HepG2 (cell line): Measurements from ENCODE around the gene GRIK5. TPM values are rescaled to one million over a fixed set of nuclear protein-coding genes. Genes with fewer than 3 reads are reported as not detected.

Source experiments
- ATAC-seq: fragments of 200-7000 bp; cut with Tn5 transposase; 3 replicates; pipeline ENCODE4 v1.9.1; 2020; ENCODE audit warnings: mild to moderate bottlenecking, moderate library complexity
- BruUV-seq: library from RNA; stranded (reverse); fragments of 400-500 nt; replicated peaks from 2 replicates; lab custom pipeline; 2021; lab: Mats Ljungman, UMichigan
- CTCF ChIA-PET: fragments of 300-600 bp; formaldehyde crosslinking; extraction: SDS; loops from one replicate; lab custom pipeline; 2021; ENCODE audit warnings: low total read pairs, inconsistent platforms, low intra/inter-chr PET ratio; lab: Yijun Ruan, JAX
- POLR2A ChIA-PET: fragments of 350-600 bp; sonication (Branson Sonifier 250); formaldehyde crosslinking; loops from one replicate; lab custom pipeline; 2020; ENCODE audit warnings: antibody characterized with exemption, inconsistent platforms; lab: Yijun Ruan, JAX
- DNase-seq: peaks from one replicate; pipeline ENCODE4 v3.0.0-alpha.2; 2015; ENCODE audit warnings: low spot score
- FAIRE-seq: peaks from 3 replicates; lab custom pipeline; 2011; peaks lifted over from hg19 to GRCh38; lab: Jason Lieb, UNC
- H2AFZ ChIP-seq: one replicate; pipeline ENCODE4 v1.6.1; 2011; ENCODE audit warnings: low read length, inconsistent platforms
- H3K27ac ChIP-seq: fragments of 300-600 bp; 3 replicates; pipeline ENCODE4 v1.8.0; 2011; ENCODE audit warnings: mixed run types, mild to moderate bottlenecking, mixed read lengths, low read length, inconsistent platforms; ENCODE audit not compliant: insufficient read depth; ENCODE audit errors: extremely low read length
- H3K27me3 ChIP-seq, 2 experiments: fragments of 200-600 bp in 1 of 2; 2 replicates in 1 of 2; 3 replicates in 1 of 2; pipeline versions ENCODE4 v1.6.0 to v1.8.0; 2011; ENCODE audit warnings: low read length in 2 of 2, mild to moderate bottlenecking in 2 of 2, moderate library complexity in 2 of 2, inconsistent platforms in 1 of 2; ENCODE audit not compliant: insufficient read depth in 2 of 2, control insufficient read depth in 1 of 2
- H3K36me3 ChIP-seq, 2 experiments: fragments of 200-600 bp in 1 of 2; replicated peaks in 1 of 2; 2 replicates in 1 of 2; 3 replicates in 1 of 2; pipeline versions ENCODE4 v1.5.1 to v1.8.0; 2011; ENCODE audit warnings: low read length in 2 of 2, inconsistent platforms in 1 of 2; ENCODE audit not compliant: insufficient read depth in 2 of 2, control insufficient read depth in 1 of 2
- H3K4me1 ChIP-seq: 2 replicates; pipeline ENCODE4 v1.5.1; 2012; ENCODE audit warnings: low read length, inconsistent platforms; ENCODE audit not compliant: insufficient read depth
- H3K4me2 ChIP-seq: 2 replicates; pipeline ENCODE4 v1.6.0; 2011; ENCODE audit warnings: low read depth, low read length, inconsistent platforms
- H3K4me3 ChIP-seq, 3 experiments: fragments of 200-600 bp in 1 of 3; sonication (generic), shearing (Covaris generic) in 1 of 3; replicated peaks in 1 of 3; 2 replicates each; pipeline ENCODE4 v1.5.1; 2011 to 2016; ENCODE audit warnings: low read length in 3 of 3, inconsistent platforms in 2 of 3, low read depth in 2 of 3, mild to moderate bottlenecking in 2 of 3, control low read depth in 1 of 3, mixed read lengths in 1 of 3; ENCODE audit not compliant: insufficient read depth in 1 of 3
- H3K79me2 ChIP-seq: one replicate; pipeline ENCODE4 v1.6.1; 2011; ENCODE audit warnings: low read length, inconsistent platforms; ENCODE audit not compliant: insufficient read depth
- H3K9ac ChIP-seq: 2 replicates; pipeline ENCODE4 v1.6.0; 2011; ENCODE audit warnings: mild to moderate bottlenecking, low read depth, low read length, inconsistent platforms; ENCODE audit not compliant: insufficient read depth
- H3K9me3 ChIP-seq: 2 replicates; pipeline ENCODE4 v1.5.1; 2012; ENCODE audit warnings: mild to moderate bottlenecking, low read length
- H4K20me1 ChIP-seq: 2 replicates; pipeline ENCODE4 v1.6.0; 2011; ENCODE audit warnings: inconsistent platforms, mild to moderate bottlenecking, low read length, moderate library complexity; ENCODE audit not compliant: insufficient read depth
- JUND ChIP-seq: sonication (generic); formaldehyde crosslinking; IDR thresholded peaks from 2 replicates; pipeline ENCODE4 v1.8.0; 2022; ENCODE audit warnings: mild to moderate bottlenecking, missing genetic modification reagents
- PPARG ChIP-seq: conservative IDR thresholded peaks from 2 replicates; pipeline ENCODE4 v1.6.1; 2016; ENCODE audit warnings: missing biosample characterization, missing genetic modification reagents
- REXO4 ChIP-seq: sonication (generic); formaldehyde crosslinking; IDR thresholded peaks from 2 replicates; pipeline ENCODE4 v1.8.0; 2022; ENCODE audit warnings: missing genetic modification reagents, mild to moderate bottlenecking, borderline replicate concordance
- XBP1 ChIP-seq: sonication (generic); formaldehyde crosslinking; IDR thresholded peaks from 2 replicates; pipeline ENCODE4 v1.5.0; 2020; ENCODE audit warnings: missing genetic modification reagents
- ZNF234 ChIP-seq: sonication (generic); formaldehyde crosslinking; conservative IDR thresholded peaks from 2 replicates; pipeline ENCODE4 v1.5.1; 2020; ENCODE audit warnings: mild to moderate bottlenecking, missing genetic modification reagents
- ZNF530 ChIP-seq: sonication (generic); formaldehyde crosslinking; IDR thresholded peaks from 2 replicates; pipeline ENCODE4 v1.5.0; 2020; ENCODE audit warnings: low read depth, mild to moderate bottlenecking, missing genetic modification reagents
- ZNF777 ChIP-seq: sonication (generic); formaldehyde crosslinking; IDR thresholded peaks from 2 replicates; pipeline ENCODE4 v1.4.0; 2020; ENCODE audit warnings: missing genetic modification reagents
- WGBS: methylation state at CpG from one replicate; pipeline ENCODE4 v1.1.6; 2017; ENCODE audit warnings: low lambda C conversion rate; 5-methylcytosine and 5-hydroxymethylcytosine counted together
- in situ Hi-C: cut with HindIII; loops from 2 replicates; pipeline ENCODE4 v1.10.0; 2017; ENCODE audit warnings: low pct_unique_long_range_greater_than_20kb; ENCODE audit not compliant: extremely low pct_ligation_motif_present
- intact Hi-C: fragments of 100-400 bp; cut with micrococcal nuclease; formaldehyde crosslinking; loops from one replicate; pipeline ENCODE4 v1.10.0; 2022; ENCODE audit not compliant: unreplicated experiment
- polyA plus RNA-seq, 8 experiments: library from polyadenylated mRNA; depleted of rRNA in 3 of 8; stranded (reverse) in 7 of 8; unstranded in 1 of 8; fragments of >200 nt; fragmentation: Illumina TruSeq in 4 of 8; extraction: Trizol in 4 of 8; gene quantifications; 2 replicates each; pipeline versions ENCODE4 v1.2.1 to v1.2.3, GENCODE V29; 2011 to 2016; ENCODE audit warnings: low read depth in 4 of 8, missing spikeins in 1 of 8, mixed read lengths in 1 of 8; ENCODE audit not compliant: insufficient read depth in 1 of 8
- total RNA-seq, 5 experiments: library from RNA; depleted of rRNA; stranded (reverse); fragments of >200 nt; fragmentation: Illumina TruSeq; extraction: Trizol; gene quantifications; 2 replicates each; pipeline ENCODE4 v1.2.3, GENCODE V29; 2016; ENCODE audit warnings: low read depth in 1 of 5
- TF ChIP-seq, protein P1 (sequence below): sonication (generic); formaldehyde crosslinking; IDR thresholded peaks from 2 replicates; pipeline ENCODE4 v1.9.0; 2021; ENCODE audit warnings: missing genetic modification reagents, borderline replicate concordance
- TF ChIP-seq, protein P2 (sequence below): sonication (generic); formaldehyde crosslinking; IDR thresholded peaks from 2 replicates; pipeline ENCODE4 v1.4.0; 2020; ENCODE audit warnings: missing genetic modification reagents
- TF ChIP-seq, protein P3 (sequence below): sonication (generic); formaldehyde crosslinking; IDR thresholded peaks from 2 replicates; pipeline ENCODE4 v1.5.1; 2020; ENCODE audit warnings: mild to moderate bottlenecking, missing genetic modification reagents, borderline replicate concordance
- TF ChIP-seq, protein P4 (sequence below): sonication (generic); formaldehyde crosslinking; IDR thresholded peaks from 2 replicates; pipeline ENCODE4 v1.5.1; 2020; ENCODE audit warnings: mild to moderate bottlenecking, missing genetic modification reagents, borderline replicate concordance

GRIK5 gene
- total and polyA plus RNA-seq, 2 of the 13 experiments (the other 11 are each of a cell fraction or from before 2014, with no cell fraction given), result not detected

DNA sequence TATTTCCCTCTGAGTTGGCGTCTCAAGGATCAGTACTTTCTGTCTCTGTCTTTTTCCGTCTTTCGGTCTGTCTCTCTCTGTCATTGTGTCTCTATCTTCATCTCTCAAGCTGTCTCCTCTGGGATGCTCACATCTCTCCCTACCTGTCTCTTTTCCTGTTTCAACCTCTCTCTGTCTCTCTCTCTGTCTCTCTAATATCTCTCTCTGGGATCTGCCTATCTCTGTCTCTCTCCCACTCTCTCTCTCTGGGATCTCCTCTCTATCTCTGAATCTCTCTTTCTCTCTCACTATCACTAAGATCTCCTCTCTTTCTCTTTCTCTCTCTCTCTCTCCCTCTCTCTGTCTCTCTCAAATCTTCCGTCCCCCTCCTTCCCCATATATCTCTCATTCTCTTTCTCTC lies 80.0 kb downstream of the GRIK5 start:
- H3K4me2 ChIP-seq, result no peak overlapping the region
- in situ Hi-C loops, result no loop called here
- ChIA-PET CTCF (no interaction called here), POLR2A (no interaction called here)
- H2AFZ ChIP-seq, result no peak overlapping the region
- FAIRE-seq (no peak), ATAC-seq (no peak), DNase-seq (no peak)
- H3K36me3 ChIP-seq, result no peaks in the 10 kb centered on the region
- 63% methylated on average over 4 of the region's 4 CpGs for WGBS
- H3K27me3 ChIP-seq, result peaks cover 8 to 48% of the 10 kb centered on the region in 2 experiments; a peak in 4 of 5 replicates
- no peaks in the 10 kb centered on the region for H4K20me1 ChIP-seq
- no peaks in the 10 kb centered on the region for H3K79me2 ChIP-seq
- no peaks in the 10 kb centered on the region for H3K4me1 ChIP-seq
- H3K4me3 ChIP-seq, result no peak overlapping the region
- H3K9ac ChIP-seq, result no peak overlapping the region
- H3K27ac ChIP-seq, result no peak overlapping the region
- BruUV-seq, result no TSS peak
- H3K9me3 ChIP-seq, result no peaks in the 10 kb centered on the region
- intact Hi-C loops, result no loop called here
- TF ChIP-seq PPARG (CRISPR knock-in tag) (no peak), REXO4 (no peak), ZNF234 (CRISPR knock-in tag) (no peak), ZNF530 (CRISPR knock-in tag) (no peak), JUND (no peak), ZNF777 (CRISPR knock-in tag) (no peak), XBP1 (CRISPR knock-in tag) (no peak)
- TF ChIP-seq, protein P1, sequence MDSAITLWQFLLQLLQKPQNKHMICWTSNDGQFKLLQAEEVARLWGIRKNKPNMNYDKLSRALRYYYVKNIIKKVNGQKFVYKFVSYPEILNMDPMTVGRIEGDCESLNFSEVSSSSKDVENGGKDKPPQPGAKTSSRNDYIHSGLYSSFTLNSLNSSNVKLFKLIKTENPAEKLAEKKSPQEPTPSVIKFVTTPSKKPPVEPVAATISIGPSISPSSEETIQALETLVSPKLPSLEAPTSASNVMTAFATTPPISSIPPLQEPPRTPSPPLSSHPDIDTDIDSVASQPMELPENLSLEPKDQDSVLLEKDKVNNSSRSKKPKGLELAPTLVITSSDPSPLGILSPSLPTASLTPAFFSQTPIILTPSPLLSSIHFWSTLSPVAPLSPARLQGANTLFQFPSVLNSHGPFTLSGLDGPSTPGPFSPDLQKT (CRISPR knock-in tag), result no peak
- TF ChIP-seq, protein P2, sequence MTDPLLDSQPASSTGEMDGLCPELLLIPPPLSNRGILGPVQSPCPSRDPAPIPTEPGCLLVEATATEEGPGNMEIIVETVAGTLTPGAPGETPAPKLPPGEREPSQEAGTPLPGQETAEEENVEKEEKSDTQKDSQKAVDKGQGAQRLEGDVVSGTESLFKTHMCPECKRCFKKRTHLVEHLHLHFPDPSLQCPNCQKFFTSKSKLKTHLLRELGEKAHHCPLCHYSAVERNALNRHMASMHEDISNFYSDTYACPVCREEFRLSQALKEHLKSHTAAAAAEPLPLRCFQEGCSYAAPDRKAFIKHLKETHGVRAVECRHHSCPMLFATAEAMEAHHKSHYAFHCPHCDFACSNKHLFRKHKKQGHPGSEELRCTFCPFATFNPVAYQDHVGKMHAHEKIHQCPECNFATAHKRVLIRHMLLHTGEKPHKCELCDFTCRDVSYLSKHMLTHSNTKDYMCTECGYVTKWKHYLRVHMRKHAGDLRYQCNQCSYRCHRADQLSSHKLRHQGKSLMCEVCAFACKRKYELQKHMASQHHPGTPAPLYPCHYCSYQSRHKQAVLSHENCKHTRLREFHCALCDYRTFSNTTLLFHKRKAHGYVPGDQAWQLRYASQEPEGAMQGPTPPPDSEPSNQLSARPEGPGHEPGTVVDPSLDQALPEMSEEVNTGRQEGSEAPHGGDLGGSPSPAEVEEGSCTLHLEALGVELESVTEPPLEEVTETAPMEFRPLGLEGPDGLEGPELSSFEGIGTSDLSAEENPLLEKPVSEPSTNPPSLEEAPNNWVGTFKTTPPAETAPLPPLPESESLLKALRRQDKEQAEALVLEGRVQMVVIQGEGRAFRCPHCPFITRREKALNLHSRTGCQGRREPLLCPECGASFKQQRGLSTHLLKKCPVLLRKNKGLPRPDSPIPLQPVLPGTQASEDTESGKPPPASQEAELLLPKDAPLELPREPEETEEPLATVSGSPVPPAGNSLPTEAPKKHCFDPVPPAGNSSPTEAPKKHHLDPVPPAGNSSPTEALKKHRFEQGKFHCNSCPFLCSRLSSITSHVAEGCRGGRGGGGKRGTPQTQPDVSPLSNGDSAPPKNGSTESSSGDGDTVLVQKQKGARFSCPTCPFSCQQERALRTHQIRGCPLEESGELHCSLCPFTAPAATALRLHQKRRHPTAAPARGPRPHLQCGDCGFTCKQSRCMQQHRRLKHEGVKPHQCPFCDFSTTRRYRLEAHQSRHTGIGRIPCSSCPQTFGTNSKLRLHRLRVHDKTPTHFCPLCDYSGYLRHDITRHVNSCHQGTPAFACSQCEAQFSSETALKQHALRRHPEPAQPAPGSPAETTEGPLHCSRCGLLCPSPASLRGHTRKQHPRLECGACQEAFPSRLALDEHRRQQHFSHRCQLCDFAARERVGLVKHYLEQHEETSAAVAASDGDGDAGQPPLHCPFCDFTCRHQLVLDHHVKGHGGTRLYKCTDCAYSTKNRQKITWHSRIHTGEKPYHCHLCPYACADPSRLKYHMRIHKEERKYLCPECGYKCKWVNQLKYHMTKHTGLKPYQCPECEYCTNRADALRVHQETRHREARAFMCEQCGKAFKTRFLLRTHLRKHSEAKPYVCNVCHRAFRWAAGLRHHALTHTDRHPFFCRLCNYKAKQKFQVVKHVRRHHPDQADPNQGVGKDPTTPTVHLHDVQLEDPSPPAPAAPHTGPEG (CRISPR knock-in tag), result no peak
- TF ChIP-seq, protein P3, sequence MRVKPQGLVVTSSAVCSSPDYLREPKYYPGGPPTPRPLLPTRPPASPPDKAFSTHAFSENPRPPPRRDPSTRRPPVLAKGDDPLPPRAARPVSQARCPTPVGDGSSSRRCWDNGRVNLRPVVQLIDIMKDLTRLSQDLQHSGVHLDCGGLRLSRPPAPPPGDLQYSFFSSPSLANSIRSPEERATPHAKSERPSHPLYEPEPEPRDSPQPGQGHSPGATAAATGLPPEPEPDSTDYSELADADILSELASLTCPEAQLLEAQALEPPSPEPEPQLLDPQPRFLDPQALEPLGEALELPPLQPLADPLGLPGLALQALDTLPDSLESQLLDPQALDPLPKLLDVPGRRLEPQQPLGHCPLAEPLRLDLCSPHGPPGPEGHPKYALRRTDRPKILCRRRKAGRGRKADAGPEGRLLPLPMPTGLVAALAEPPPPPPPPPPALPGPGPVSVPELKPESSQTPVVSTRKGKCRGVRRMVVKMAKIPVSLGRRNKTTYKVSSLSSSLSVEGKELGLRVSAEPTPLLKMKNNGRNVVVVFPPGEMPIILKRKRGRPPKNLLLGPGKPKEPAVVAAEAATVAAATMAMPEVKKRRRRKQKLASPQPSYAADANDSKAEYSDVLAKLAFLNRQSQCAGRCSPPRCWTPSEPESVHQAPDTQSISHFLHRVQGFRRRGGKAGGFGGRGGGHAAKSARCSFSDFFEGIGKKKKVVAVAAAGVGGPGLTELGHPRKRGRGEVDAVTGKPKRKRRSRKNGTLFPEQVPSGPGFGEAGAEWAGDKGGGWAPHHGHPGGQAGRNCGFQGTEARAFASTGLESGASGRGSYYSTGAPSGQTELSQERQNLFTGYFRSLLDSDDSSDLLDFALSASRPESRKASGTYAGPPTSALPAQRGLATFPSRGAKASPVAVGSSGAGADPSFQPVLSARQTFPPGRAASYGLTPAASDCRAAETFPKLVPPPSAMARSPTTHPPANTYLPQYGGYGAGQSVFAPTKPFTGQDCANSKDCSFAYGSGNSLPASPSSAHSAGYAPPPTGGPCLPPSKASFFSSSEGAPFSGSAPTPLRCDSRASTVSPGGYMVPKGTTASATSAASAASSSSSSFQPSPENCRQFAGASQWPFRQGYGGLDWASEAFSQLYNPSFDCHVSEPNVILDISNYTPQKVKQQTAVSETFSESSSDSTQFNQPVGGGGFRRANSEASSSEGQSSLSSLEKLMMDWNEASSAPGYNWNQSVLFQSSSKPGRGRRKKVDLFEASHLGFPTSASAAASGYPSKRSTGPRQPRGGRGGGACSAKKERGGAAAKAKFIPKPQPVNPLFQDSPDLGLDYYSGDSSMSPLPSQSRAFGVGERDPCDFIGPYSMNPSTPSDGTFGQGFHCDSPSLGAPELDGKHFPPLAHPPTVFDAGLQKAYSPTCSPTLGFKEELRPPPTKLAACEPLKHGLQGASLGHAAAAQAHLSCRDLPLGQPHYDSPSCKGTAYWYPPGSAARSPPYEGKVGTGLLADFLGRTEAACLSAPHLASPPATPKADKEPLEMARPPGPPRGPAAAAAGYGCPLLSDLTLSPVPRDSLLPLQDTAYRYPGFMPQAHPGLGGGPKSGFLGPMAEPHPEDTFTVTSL (CRISPR knock-in tag), result no peak
- TF ChIP-seq, protein P4, sequence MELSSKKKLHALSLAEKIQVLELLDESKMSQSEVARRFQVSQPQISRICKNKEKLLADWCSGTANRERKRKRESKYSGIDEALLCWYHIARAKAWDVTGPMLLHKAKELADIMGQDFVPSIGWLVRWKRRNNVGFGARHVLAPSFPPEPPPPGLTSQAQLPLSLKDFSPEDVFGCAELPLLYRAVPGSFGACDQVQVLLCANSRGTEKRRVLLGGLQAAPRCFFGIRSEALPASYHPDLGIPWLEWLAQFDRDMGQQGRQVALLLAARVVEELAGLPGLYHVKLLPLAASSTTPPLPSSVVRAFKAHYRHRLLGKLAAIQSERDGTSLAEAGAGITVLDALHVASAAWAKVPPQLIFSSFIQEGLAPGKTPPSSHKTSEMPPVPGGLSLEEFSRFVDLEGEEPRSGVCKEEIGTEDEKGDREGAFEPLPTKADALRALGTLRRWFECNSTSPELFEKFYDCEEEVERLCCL (CRISPR knock-in tag), result no peak
